Measurements from ENCODE around the gene CELSR1. TPM values are rescaled to one million over a fixed set of nuclear protein-coding genes. Genes with fewer than 3 reads are reported as not detected.

Gene CELSR1
- polyA plus RNA-seq, 1 experiment: 0.14 TPM

- CTCF ChIA-PET: no interaction called here
- POLR2A ChIA-PET: no interaction called here
- TF ChIP-seq CTCF (IDR thresholded peaks at IDR 0.05; ENCODE audit: low read depth, low read length): no peak
These were observed 176.5 kb downstream of the CELSR1 start for GRCh38 chr22:46360891-46361290.

DNA sequence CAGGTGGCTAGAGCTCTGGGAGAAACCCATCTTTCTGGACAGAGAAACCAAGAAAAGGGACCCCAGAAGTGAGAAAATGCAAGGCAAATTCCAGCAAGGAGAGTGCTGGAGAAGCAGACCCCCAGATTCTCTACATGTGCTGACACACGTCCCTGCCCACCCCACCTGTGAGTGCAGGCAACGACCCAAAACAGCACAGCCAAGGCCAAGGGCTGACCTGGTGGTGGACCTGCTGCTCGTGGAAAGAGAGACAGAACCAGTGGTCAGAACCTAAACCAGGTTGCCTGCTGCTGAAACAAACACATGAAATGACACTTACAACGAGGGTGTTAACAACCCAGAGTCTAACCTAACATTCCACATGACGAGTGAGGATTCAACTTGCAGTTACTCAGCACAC, 177.3 kb downstream of the CELSR1 start:
- Histone ChIP-seq H3K27ac (ENCODE audit: low read depth, low read length) (no peak overlapping the region), H3K27me3 (ENCODE audit: control insufficient read depth, insufficient read depth, low read length) (no peaks in the 10 kb centered on the region), H3K9me3 (ENCODE audit: control insufficient read depth, insufficient read depth, low read length) (no peaks in the 10 kb centered on the region; the same call in 1 of the 2 replicates), H3K4me3 (ENCODE audit: low read depth, low read length) (no peak overlapping the region)
- POLR2A ChIA-PET: no interaction called here
- TF ChIP-seq CTCF (IDR thresholded peaks at IDR 0.05; ENCODE audit: low read depth, low read length): no peak
- no peak for DNase-seq (ENCODE audit: low read depth, low spot score)
- CTCF ChIA-PET: no interaction called here

More at GRCh38 chr22:46360891-46361290, 176.5 kb downstream of the CELSR1 start:
- Histone ChIP-seq H3K27me3 (ENCODE audit: control insufficient read depth, insufficient read depth, low read length) (no peaks in the 10 kb centered on the region), H3K27ac (ENCODE audit: low read depth, low read length) (no peak overlapping the region), H3K9me3 (ENCODE audit: control insufficient read depth, insufficient read depth, low read length) (no peaks in the 10 kb centered on the region; the same call in 1 of the 2 replicates), H3K4me3 (ENCODE audit: low read depth, low read length) (no peak overlapping the region)
- no peak for DNase-seq (ENCODE audit: low read depth, low spot score)

DNA sequence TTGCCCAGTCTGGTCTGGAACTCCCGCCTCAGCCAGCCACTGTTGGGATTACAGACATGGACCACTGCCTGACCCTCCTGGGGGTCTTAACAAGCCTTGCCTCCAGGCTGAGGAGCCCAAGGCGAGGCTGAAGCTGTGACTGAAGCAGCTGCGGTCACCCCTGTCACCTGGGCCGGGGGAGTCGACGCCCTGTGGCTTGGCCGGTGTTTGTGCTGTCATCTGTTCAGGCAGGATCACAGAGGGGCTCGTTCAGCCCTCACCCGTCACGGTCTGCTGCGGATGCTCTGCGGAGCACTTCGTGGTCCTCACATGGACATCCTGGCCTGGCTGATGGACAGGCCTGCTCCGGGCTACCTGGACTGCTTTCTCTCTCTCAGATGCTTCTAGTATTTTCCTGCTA, 178.1 kb downstream of the CELSR1 start:
- TF ChIP-seq CTCF (IDR thresholded peaks at IDR 0.05; ENCODE audit: low read depth, low read length): no peak
- Histone ChIP-seq H3K9me3 (ENCODE audit: control insufficient read depth, insufficient read depth, low read length) (no peaks in the 10 kb centered on the region; the same call in 1 of the 2 replicates), H3K4me3 (ENCODE audit: low read depth, low read length) (no peak overlapping the region), H3K27me3 (ENCODE audit: control insufficient read depth, insufficient read depth, low read length) (no peaks in the 10 kb centered on the region), H3K27ac (ENCODE audit: low read depth, low read length) (no peak overlapping the region)
- ChIA-PET CTCF (interaction anchor here (2.6 kb wide), 1 partner anchor 9 kb away, joined by 12 read pairs; no protein-coding TSS in a partner anchor), POLR2A (no interaction called here)
- no peak for DNase-seq (ENCODE audit: low read depth, low spot score)

GRCh38 chr22:46358766-46359165, 178.7 kb downstream of the CELSR1 start:
- no peak for DNase-seq (ENCODE audit: low read depth, low spot score)
- H3K27me3 ChIP-seq (ENCODE audit: control insufficient read depth, insufficient read depth, low read length): no peaks in the 10 kb centered on the region
- no peaks in the 10 kb centered on the region; the same call in 1 of the 2 replicates for H3K9me3 ChIP-seq (ENCODE audit: control insufficient read depth, insufficient read depth, low read length)
- ChIA-PET CTCF (interaction anchor here (0.6 to 2.6 kb wide), 3 partner anchors 9 to 353 kb away, joined by 3 to 12 read pairs (median 4); no protein-coding TSS in a partner anchor), POLR2A (no interaction called here)
- H3K4me3 ChIP-seq (ENCODE audit: low read depth, low read length): no peak overlapping the region
- TF ChIP-seq CTCF (IDR thresholded peaks at IDR 0.05; ENCODE audit: low read depth, low read length): no peak
- no peak overlapping the region for H3K27ac ChIP-seq (ENCODE audit: low read depth, low read length)

DNA sequence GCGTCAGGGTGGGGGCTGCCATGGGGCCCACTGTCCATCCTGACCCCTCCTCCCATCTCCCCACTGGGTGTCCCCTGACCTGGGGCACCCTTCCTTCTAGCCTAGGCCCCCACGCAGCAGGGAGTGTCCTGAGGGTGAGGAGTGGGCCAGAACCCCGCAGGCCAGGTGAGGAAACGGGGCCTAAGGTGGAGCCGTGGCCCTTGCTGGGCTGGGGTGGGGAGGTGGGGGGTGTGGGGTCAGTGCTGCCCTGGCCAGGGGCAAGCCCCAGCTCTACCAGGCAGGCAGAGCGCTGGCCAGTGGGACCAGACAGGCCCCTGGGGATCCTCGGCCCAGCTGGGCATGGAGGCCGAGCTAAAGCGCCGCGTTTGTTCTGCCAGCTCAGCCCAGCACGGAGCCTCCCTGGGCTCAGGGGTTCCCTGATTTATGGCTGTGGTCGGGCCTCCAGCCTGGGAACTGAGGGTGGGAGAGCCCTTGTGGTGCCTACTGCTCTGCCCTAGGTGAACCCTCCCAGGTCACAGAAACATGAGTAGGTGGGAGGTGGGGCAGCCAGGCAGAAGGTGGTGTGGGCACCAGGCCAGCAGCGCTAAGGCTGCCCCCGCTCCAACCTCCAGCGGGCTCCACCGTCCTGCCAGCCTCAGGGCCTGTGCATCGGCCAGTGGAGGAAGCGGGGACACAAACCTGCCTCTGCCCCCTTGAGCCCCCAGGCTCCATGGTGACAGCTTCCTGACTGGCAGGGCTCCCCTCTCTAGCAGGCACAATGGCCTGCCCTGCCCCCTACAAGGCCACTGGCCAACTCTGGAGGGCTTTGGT, 179.5 kb downstream of the CELSR1 start:
- ChIA-PET CTCF (interaction anchor here (1.3 to 2.6 kb wide), 2 partner anchors 10 to 68 kb away, joined by 3 to 12 read pairs; no protein-coding TSS in a partner anchor), POLR2A (no interaction called here)
- H3K4me3 ChIP-seq (ENCODE audit: low read depth, low read length): no peak overlapping the region
- DNase-seq (ENCODE audit: low read depth, low spot score): no peak
- no peaks in the 10 kb centered on the region; the same call in 1 of the 2 replicates for H3K9me3 ChIP-seq (ENCODE audit: control insufficient read depth, insufficient read depth, low read length)
- H3K27me3 ChIP-seq (ENCODE audit: control insufficient read depth, insufficient read depth, low read length): no peaks in the 10 kb centered on the region
- no peak for TF ChIP-seq CTCF (IDR thresholded peaks at IDR 0.05; ENCODE audit: low read depth, low read length)
- no peak overlapping the region for H3K27ac ChIP-seq (ENCODE audit: low read depth, low read length)

Data from AG04450 (cell line).